ENCODE measurements around the gene TCF12. TPM values are rescaled to one million over a fixed set of nuclear protein-coding genes. Genes with fewer than 3 reads are reported as not detected.

Gene TCF12
- total RNA-seq, 1 experiment from 2014 or later: 76.7 TPM

DNA sequence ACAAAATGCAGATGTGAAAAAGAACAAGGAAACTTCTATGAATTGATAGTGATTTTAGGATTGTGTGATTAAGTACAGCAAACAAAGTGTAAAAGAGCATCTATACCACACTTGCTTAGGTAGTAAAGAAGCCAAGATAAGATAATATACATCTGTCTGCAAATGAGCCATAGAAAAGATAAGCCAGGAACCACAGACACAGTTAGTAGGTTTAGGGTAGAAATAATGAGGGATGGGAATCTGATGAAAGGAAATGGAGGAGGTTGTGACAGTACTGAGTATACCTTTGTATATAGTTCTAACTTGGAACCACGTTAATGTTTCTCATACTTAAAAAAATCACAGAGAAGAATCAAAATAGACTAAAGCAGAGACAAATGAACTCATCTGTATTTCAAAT, 54.0 kb downstream of the TCF12 start:
- H2BK15ac ChIP-seq (ENCODE audit: low read depth, low read length): no peak overlapping the region
- H3K18ac ChIP-seq (ENCODE audit: insufficient read length, low read depth, low read length): no peak overlapping the region
- peak overlapping the region in 1 of 3 experiments; percentile 7; a peak in 1 of 7 replicates for H3K27ac Mint-ChIP-seq
- no peak overlapping the region for H3K4me2 ChIP-seq (ENCODE audit: insufficient read depth, insufficient read length, low read length)
- no peak overlapping the region for H2AK5ac ChIP-seq (ENCODE audit: insufficient read length, low read length)
- H4K5ac ChIP-seq (ENCODE audit: insufficient read length, low read depth, low read length): no peak overlapping the region
- H3K27me3 ChIP-seq (ENCODE audit: insufficient read depth, low read length): no peaks in the 10 kb centered on the region
- H3K56ac ChIP-seq (ENCODE audit: insufficient read length, low read depth, low read length): no peak overlapping the region
- no peaks in the 10 kb centered on the region for H3K9me3 Mint-ChIP-seq
- no peak overlapping the region for H3K14ac ChIP-seq (ENCODE audit: insufficient read depth, low read length)
- H3K4me1 ChIP-seq (ENCODE audit: insufficient read depth, low read length): peaks cover 4% of the 10 kb centered on the region; the same call in 1 of the 2 replicates
- H3K27me3 Mint-ChIP-seq (ENCODE audit: low read depth): no peaks in the 10 kb centered on the region
- H3K4me1 Mint-ChIP-seq: peaks cover 28 to 33% of the 10 kb centered on the region in 2 experiments
- H3K27ac ChIP-seq (ENCODE audit: insufficient read length, low read depth, low read length): no peak overlapping the region
- H3K9me3 ChIP-seq (ENCODE audit: control insufficient read depth, low read depth, low read length): no peaks in the 10 kb centered on the region
- H2BK120ac ChIP-seq (ENCODE audit: low read depth, low read length, poor library complexity, severe bottlenecking): no peak overlapping the region
- H4K20me1 ChIP-seq (ENCODE audit: control insufficient read depth, insufficient read depth, insufficient read length): no peaks in the 10 kb centered on the region
- no peak overlapping the region for H3K4ac ChIP-seq (ENCODE audit: low read depth, low read length)
- TF ChIP-seq, protein P1, sequence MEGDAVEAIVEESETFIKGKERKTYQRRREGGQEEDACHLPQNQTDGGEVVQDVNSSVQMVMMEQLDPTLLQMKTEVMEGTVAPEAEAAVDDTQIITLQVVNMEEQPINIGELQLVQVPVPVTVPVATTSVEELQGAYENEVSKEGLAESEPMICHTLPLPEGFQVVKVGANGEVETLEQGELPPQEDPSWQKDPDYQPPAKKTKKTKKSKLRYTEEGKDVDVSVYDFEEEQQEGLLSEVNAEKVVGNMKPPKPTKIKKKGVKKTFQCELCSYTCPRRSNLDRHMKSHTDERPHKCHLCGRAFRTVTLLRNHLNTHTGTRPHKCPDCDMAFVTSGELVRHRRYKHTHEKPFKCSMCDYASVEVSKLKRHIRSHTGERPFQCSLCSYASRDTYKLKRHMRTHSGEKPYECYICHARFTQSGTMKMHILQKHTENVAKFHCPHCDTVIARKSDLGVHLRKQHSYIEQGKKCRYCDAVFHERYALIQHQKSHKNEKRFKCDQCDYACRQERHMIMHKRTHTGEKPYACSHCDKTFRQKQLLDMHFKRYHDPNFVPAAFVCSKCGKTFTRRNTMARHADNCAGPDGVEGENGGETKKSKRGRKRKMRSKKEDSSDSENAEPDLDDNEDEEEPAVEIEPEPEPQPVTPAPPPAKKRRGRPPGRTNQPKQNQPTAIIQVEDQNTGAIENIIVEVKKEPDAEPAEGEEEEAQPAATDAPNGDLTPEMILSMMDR (conservative IDR thresholded peaks at IDR 0.05): no peak
- DNase-seq: no peak
- H3K23ac ChIP-seq (ENCODE audit: insufficient read length, low read depth, low read length): no peak overlapping the region
- no peak overlapping the region for H4K8ac ChIP-seq (replicated peaks; ENCODE audit: insufficient read length, low read depth, low read length)
- no peak overlapping the region for H2BK5ac ChIP-seq (ENCODE audit: insufficient read length, low read length)
- no peaks in the 10 kb centered on the region for H3K23me2 ChIP-seq (ENCODE audit: insufficient read length, low read depth, low read length, poor library complexity, severe bottlenecking)
- H3K36me3 Mint-ChIP-seq (ENCODE audit: insufficient read depth in 1 of 3, low read depth in 3 of 3): no peaks in the 10 kb centered on the region
- H3K79me2 ChIP-seq (ENCODE audit: insufficient read depth, low read length): peaks cover 23% of the 10 kb centered on the region; the same call in 1 of the 2 replicates
- no peak overlapping the region for H3K4me3 Mint-ChIP-seq
- no peak overlapping the region for H2BK12ac ChIP-seq (ENCODE audit: insufficient read length, low read depth, low read length)
- no peak overlapping the region for H2AFZ ChIP-seq (ENCODE audit: low read length)
- no peak overlapping the region for H3T11ph ChIP-seq (ENCODE audit: low read length)
- no peak overlapping the region for H4K91ac ChIP-seq (ENCODE audit: insufficient read length, low read depth, low read length)
- H3K79me1 ChIP-seq (ENCODE audit: insufficient read depth, low read depth, low read length, poor library complexity, severe bottlenecking): peaks cover 8% of the 10 kb centered on the region
- no peak overlapping the region for H3K9ac ChIP-seq (ENCODE audit: extremely low read depth, insufficient read length, low read length)
- no CpG with 5 or more reads among the region's 1 CpG for WGBS (ENCODE audit: extremely low coverage, insufficient read length, low lambda C conversion rate)
- no peak overlapping the region for H2BK20ac ChIP-seq (ENCODE audit: low read depth, low read length, poor library complexity, severe bottlenecking)

Data from H9 (cell line).